Body of pancreas (tissue), 4 donors: ENCODE data around the gene PRPS1.

Experiments used
- POLR2A ChIP-seq, 3 donors: fragments of 450-650 bp; IDR thresholded peaks; one replicate each; pipeline ENCODE4 v1.6.1; 2016; ENCODE audit warnings: antibody characterized with exemption in 3 of 3, mild to moderate bottlenecking in 2 of 3
- TF ChIP-seq, protein P1 (sequence below), 7 experiments: fragments of 450-650 bp in 4 of 7; fragments of 200-600 bp in 3 of 7; sonication (generic) in 3 of 7; IDR thresholded peaks; one replicate each; pipeline ENCODE4 v1.5.1; 2016 to 2019; ENCODE audit warnings: antibody characterized with exemption in 7 of 7

DNA sequence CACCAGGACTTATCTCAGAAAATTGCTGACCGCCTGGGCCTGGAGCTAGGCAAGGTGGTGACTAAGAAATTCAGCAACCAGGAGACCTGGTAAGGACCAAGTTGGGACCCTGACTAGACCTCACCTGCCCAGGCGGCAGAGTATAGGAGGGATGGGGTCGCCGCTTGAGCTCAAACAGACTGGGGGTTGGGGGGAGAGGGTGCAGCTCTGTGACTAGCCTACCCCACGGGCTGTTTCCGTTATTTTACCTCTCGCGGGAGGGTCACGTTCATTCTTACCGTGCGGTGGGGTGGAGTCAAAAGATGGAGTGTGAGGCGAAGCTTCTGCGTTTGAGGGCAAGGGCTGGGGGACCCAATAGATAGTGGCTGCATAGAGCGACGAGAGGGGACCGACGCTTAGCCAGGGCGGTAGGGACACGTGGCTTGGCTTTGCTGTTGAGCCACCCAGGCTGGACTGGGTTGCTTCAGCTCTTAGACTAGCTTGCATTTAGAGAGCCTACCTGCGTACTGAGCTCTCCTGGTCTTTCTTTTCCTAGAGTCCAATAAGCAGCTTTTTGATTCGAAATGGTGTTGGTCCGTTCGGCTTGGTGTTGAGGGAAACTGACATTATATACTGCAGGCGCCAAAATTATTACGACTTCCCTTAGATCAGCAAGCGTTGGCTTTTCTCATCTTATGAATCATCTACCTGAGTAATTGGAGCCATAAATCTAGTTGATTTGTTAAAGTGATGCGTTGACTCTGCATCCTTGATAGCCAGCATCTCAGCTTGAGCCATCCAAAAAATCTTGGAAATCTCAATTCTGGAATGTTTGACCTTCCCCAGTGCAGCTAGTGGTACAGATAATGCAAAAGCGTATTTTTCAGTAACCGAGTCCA, 591 bp downstream of the PRPS1 start:
- TF ChIP-seq, protein P1, sequence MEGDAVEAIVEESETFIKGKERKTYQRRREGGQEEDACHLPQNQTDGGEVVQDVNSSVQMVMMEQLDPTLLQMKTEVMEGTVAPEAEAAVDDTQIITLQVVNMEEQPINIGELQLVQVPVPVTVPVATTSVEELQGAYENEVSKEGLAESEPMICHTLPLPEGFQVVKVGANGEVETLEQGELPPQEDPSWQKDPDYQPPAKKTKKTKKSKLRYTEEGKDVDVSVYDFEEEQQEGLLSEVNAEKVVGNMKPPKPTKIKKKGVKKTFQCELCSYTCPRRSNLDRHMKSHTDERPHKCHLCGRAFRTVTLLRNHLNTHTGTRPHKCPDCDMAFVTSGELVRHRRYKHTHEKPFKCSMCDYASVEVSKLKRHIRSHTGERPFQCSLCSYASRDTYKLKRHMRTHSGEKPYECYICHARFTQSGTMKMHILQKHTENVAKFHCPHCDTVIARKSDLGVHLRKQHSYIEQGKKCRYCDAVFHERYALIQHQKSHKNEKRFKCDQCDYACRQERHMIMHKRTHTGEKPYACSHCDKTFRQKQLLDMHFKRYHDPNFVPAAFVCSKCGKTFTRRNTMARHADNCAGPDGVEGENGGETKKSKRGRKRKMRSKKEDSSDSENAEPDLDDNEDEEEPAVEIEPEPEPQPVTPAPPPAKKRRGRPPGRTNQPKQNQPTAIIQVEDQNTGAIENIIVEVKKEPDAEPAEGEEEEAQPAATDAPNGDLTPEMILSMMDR (IDR thresholded peaks at IDR 0.05), result no peak
- TF ChIP-seq POLR2A (IDR thresholded peaks at IDR 0.05), result no peak
